Breast epithelium (tissue), 4 donors: ENCODE data around the gene SH2D3C. TPM values are rescaled to one million over a fixed set of nuclear protein-coding genes. Genes with fewer than 3 reads are reported as not detected.
A peak's percentile ranks its signal among the peaks of the same experiment; 100 is the strongest.

Experiments used
- DNase-seq, 2 donors: peaks; one replicate each; pipeline ENCODE4 v3.0.0-alpha.2; 2019; ENCODE audit warnings: low spot score in 2 of 2
- H3K27ac ChIP-seq, 2 donors: fragments of 200-600 bp; sonication (generic) in 1 of 2; one replicate each; pipeline ENCODE4 v1.5.1; 2016 to 2019; ENCODE audit warnings: mild to moderate bottlenecking in 1 of 2
- H3K27me3 ChIP-seq, 2 donors: fragments of 200-600 bp; sonication (generic) in 1 of 2; one replicate each; pipeline versions ENCODE4 v1.5.1 to v1.6.0; 2017 to 2019; ENCODE audit warnings: control low read depth in 1 of 2, mild to moderate bottlenecking in 1 of 2
- H3K36me3 ChIP-seq: fragments of 200-600 bp; one replicate; pipeline ENCODE4 v1.5.1; 2019
- H3K4me1 ChIP-seq, 2 donors: fragments of 200-600 bp; sonication (generic); one replicate each; pipeline ENCODE4 v1.5.1; 2016 to 2019; ENCODE audit warnings: control low read depth in 1 of 2
- H3K4me3 ChIP-seq, 3 donors: fragments of 200-600 bp; sonication (generic); 1 replicate in 2 of 3; 2 replicates in 1 of 3; pipeline ENCODE4 v1.5.1; 2016 to 2019; ENCODE audit warnings: mild to moderate bottlenecking in 3 of 3, moderate library complexity in 2 of 3
- H3K9me3 ChIP-seq, 2 donors: fragments of 200-600 bp; sonication (generic) in 1 of 2; one replicate each; pipeline ENCODE4 v1.5.1; 2016 to 2019; ENCODE audit warnings: control low read depth in 1 of 2
- CTCF ChIP-seq, 3 donors: fragments of 450-650 bp; IDR thresholded peaks; one replicate each; pipeline ENCODE4 v1.5.1; 2016 to 2017; ENCODE audit warnings: antibody characterized with exemption in 3 of 3, mild to moderate bottlenecking in 3 of 3, moderate library complexity in 3 of 3
- POLR2A ChIP-seq: fragments of 450-650 bp; IDR thresholded peaks from one replicate; pipeline ENCODE4 v1.6.1; 2016; ENCODE audit warnings: antibody characterized with exemption, mild to moderate bottlenecking, moderate library complexity
- POLR2AphosphoS5 ChIP-seq, 3 donors: sonication (generic); formaldehyde crosslinking; IDR thresholded peaks; one replicate each; pipeline ENCODE4 v1.6.1; 2017; ENCODE audit warnings: antibody characterized with exemption in 3 of 3
- intact Hi-C: fragments of 100-400 bp; cut with DNase I; formaldehyde crosslinking; loops from one replicate; pipeline ENCODE4 v1.15.1; 2023; ENCODE audit warnings: low total_unique reads
- total RNA-seq, 3 donors: library from RNA; depleted of rRNA; stranded (reverse); fragments of >200 nt; gene quantifications; one replicate each; pipeline ENCODE4 v1.1.0, GENCODE V29; 2016

SH2D3C gene
- total RNA-seq, 3 donors from 2014 or later = 6.0 to 15.4 (median 6.9) TPM

DNA sequence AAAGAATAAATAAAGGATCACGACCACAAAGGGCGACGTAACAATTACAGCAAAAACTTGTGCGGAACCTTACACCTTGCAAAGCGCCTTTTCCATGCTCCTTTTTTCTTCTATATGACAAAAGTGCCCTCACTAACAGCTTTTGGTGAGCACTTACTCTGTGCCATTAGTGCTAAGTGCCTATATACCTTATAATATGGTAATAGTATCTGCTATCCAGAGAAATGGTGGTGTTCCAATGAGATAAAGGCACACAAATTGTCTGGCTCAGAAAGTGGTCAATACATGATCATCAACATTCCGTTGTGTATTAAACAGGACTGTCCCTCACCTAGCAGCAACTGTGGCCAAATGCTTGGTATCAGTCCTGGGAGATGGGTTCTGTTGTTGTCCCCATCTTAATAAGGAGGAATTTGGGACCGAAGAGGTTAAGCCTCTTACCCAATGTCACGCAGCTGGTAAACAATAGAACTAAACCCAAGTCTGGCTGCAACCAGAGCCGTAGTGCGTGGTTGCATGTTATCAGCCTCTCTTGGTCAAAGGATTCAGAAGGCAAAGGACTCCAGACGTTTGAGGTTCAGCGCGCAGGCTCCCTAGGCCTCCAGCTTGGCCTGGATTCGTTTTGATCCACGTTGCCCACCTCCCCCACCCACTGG lies 42.8 kb downstream of the SH2D3C start:
- TF ChIP-seq POLR2A (no peak), CTCF (IDR thresholded peaks at IDR 0.05) (peak in 1 of 3 donors; percentile 5)
- H3K4me1 ChIP-seq = peaks cover 0 to 11% of the 10 kb centered on the region in 2 donors
- peak overlapping the region in 1 of 3 donors; percentile 82 for H3K4me3 ChIP-seq
- no peaks in the 10 kb centered on the region for H3K9me3 ChIP-seq
- no peaks in the 10 kb centered on the region for H3K27me3 ChIP-seq
- no peaks in the 10 kb centered on the region for H3K36me3 ChIP-seq
- peak overlapping the region; percentile 60 to 92 for H3K27ac ChIP-seq
- intact Hi-C loops = loop anchor here (1.0 to 10.0 kb wide), 3 partner anchors 49 to 131 kb away; partner anchors contain the start of gene CDK9
- no peak for DNase-seq

DNA sequence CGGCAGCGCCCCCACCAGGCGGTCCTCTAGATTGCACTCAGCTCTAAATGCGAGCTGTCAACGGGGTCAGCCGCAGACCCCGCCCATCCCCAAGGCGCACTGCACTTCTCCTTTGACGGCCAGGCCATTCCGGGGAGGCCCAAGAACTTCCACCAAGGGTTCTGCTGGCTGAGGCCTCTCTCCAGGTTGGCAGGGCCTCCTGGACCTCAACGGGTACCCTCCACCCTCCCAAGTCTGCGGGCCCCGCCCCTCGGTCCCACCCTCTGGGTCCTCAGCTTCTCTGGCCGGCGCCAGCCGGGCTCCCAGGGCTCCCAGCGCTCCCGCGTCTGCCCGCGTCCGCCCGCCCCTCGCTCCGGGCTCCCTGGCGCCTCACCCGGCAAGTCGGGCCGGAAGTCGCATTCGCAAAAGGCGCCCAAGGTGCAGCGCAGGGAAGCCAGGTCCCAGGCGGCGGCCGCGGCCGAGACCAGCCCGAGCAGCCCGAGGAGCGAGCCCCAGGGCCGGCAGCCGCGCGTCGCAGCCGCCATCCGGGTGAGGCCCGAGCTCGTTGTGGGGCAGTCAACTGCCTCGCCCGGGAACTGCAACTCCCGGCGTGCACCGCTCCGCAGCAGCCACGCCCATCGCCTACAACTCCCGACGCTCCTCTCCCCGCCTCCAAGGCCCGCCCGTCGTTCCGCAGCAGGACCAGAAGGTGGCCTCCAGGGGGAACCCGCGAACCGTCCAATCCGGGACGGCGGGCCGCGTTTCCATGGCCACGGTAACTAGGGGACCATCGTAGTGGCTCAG lies 43.5 kb downstream of the SH2D3C start, which contains the start of gene TOR2A:
Gene TOR2A (minus strand): TSS at position 548 of the 783 bp plus-strand sequence. CDS start 24 bp downstream, at position 524.
- Histone ChIP-seq H3K4me1 (peaks cover 0 to 5% of the 10 kb centered on the region in 2 donors), H3K27ac (peak within 1 kb of the TSS; percentile 92 to 95), H3K4me3 (peak within 1 kb of the TSS; percentile 75 to 82 (median 81)), H3K27me3 (no peaks in the 10 kb centered on the region), H3K36me3 (no peaks in the 10 kb centered on the region), H3K9me3 (no peaks in the 10 kb centered on the region)
- TF ChIP-seq POLR2AphosphoS5 (IDR thresholded peaks at IDR 0.05) (peak; percentile 71 to 85 (median 72)), POLR2A (no peak), CTCF (IDR thresholded peaks at IDR 0.05) (peak; percentile 91 to 99 (median 98))
- intact Hi-C loops = loop anchor here (5.0 to 10.0 kb wide), 2 partner anchors 50 to 148 kb away; partner anchors contain the start of gene CDK9
- DNase-seq = peak; percentile 95 to 99

GRCh38 chr9:127734247-127734746 lies 44.2 kb downstream of the SH2D3C start:
- H3K27me3 ChIP-seq = no peaks in the 10 kb centered on the region
- intact Hi-C loops = loop anchor here (5.0 to 10.0 kb wide), 2 partner anchors 51 to 147 kb away; partner anchors contain the start of gene CDK9
- H3K4me3 ChIP-seq = peak overlapping the region; percentile 75 to 82 (median 81)

GRCh38 chr9:127733614-127734013 lies 44.9 kb downstream of the SH2D3C start:
- intact Hi-C loops = loop anchor here (5.0 to 10.0 kb wide), 2 partner anchors 51 to 146 kb away; partner anchors contain the start of gene CDK9
- Histone ChIP-seq H3K27ac (no peak overlapping the region), H3K27me3 (no peaks in the 10 kb centered on the region), H3K36me3 (no peaks in the 10 kb centered on the region), H3K4me3 (no peak overlapping the region), H3K9me3 (no peaks in the 10 kb centered on the region), H3K4me1 (peaks cover 0 to 5% of the 10 kb centered on the region in 2 donors)
- DNase-seq = no peak
- no peak for TF ChIP-seq CTCF (IDR thresholded peaks at IDR 0.05)
- TF ChIP-seq POLR2A = no peak
- TF ChIP-seq POLR2AphosphoS5 (IDR thresholded peaks at IDR 0.05) = no peak

More at GRCh38 chr9:127734247-127734746, 44.2 kb downstream of the SH2D3C start:
- Histone ChIP-seq H3K27ac (peak overlapping the region; percentile 92 to 95), H3K4me1 (peaks cover 0 to 5% of the 10 kb centered on the region in 2 donors), H3K9me3 (no peaks in the 10 kb centered on the region), H3K36me3 (no peaks in the 10 kb centered on the region)
- no peak for DNase-seq
- TF ChIP-seq POLR2A = no peak
- TF ChIP-seq POLR2AphosphoS5 (IDR thresholded peaks at IDR 0.05) = no peak
- TF ChIP-seq CTCF (IDR thresholded peaks at IDR 0.05) = no peak
